Measurements from ENCODE around the gene PRCP.
"Not testable (repeated sequence)": the region's sequence is repeated elsewhere in the genome, so short reads cannot be mapped to it uniquely, and the experiment has no call there.

The PRCP gene

DNA sequence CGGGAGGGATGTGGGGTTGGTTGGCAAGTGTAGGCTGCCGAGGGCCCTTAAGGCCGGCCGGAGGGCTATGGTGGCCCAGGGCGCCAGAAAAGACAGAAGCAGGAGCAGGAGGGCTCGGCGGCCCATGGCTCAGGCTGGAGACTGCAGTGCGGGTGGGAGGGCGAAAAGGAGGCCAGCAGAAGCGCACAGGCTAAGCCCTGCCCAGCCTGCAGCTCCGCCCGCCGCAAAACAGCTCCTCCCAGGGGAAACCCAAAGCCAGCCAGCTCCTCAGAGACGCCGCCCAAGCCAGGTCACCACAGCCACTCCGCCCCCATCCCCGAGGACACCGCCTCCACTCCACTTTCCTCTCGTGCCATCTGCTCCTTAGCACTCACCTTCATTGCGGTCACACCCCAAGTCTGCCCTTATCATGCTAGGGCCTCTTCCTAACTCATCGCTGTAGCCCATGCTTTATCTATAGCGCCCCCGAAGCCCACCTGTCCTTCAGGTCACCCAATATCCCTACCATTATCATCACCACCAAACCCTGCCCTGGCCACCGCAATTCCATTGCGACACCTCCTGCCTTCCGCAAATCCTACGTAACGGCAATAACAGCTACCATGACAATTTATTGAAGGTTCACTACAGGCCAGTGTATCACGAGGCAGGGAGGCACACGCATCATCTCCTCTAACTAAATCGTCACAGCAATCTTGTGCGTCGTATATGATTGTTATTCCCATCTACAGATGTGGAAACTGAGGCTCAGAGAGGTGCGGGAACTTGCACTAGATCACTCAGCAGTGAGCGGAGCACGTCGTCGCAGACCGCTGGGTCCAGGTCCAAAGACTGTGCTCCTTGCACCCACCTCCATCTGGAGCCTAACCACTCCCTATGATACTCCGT lies at the start of gene PRCP:
Gene PRCP (minus strand): TSS at position 154 of the 888 bp plus-strand sequence. CDS start 28 bp downstream, at position 126.
- peak; percentile 69 for DNase-seq

DNA sequence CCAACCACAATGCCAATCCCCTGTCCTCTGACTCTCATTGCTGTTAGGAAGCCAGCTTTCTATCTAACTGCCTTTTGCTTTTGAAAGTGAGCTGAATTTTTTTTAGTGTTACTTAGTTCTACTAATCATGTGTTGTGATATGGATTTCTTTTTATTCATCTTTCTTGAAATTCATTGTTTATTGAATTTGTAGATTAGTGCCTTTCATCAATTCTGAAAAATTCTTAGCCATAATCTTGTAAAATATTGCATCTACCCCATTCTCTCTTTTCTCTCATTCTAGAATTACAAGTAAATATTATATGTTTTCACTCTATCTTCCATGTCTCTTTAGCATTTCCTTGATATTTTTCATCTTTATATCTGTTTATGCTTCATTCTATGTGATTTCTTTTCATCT lies 49.1 kb upstream of the PRCP start:
- DNase-seq, result no peak

DNA sequence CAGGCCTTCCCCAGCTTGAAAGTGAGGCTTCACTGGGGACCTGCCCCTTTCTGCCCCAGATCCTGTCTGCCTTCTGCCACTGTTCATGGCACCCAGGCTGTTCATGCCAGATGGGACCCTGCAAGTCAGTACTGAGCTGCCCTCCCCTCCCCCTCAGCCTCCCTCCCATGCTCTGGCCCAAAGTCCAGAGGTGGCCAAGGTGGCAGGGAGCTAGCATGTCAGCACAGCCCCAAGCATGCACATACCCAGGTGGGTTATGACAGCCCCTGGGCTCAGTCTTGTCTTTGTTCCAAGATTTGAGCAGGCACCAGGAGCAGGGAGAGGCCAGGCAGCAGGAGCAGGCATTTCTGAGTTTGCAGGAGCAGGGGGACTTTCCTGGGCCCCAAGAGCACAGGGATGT lies 45.5 kb upstream of the PRCP start:
- DNase-seq, result no peak

DNA sequence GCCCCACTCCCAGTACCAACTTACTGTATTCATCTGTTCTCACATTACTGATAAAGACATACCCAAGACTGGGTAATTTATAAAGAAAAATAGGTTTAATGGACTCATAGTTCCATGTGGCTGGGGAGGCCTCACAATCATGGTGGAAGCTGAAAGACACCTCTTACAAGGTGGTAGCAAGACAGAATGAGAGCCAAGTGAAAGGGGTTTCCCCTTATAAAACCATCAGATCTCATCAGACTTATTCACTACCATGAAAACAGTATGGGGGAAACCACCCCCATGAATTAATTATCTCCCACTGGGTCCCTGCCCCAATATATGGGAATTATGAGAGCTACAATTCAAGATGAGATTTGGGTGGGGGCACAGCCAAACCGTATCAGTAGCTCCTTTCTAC lies 44.8 kb upstream of the PRCP start:
- DNase-seq, result not testable (repeated sequence)

DNA sequence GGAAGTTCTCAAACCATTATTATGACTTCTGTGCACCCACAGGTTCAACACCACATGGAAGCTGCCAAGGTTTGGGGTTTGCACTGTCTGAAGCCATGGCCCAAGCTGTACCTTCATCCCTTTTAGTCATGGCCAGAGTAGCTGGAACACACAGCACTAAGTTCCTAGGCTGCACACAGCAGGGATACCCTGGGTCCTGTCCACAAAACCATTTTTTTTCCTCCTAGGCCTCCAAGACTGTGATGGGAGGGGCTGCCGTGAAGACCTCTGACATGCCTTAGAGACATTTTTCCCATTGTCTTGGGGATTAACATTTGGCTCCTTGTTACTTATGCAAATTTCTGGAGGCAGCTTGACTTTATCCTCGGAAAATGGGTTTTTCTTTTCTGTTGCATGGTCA lies 44.0 kb upstream of the PRCP start:
- no peak for DNase-seq

DNA sequence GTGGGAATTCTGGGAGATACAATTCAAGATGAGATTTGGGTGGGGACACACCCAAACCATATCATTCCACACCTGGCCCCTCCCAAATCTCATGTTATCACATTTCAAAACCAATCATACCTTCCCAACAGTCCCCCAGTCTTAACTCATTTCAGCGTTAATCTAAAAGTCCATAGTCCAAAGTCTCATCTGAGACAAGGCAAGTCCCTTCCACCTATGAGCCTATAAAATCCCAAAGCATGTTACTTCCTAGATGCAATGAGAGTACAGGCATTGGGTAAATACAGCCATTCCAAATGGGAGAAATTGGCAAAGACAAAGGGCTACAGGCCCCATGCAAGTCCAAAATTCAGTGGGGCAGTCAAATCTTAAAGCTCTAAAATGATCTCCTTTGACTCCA lies 43.2 kb upstream of the PRCP start:
- DNase-seq, result not testable (repeated sequence)

DNA sequence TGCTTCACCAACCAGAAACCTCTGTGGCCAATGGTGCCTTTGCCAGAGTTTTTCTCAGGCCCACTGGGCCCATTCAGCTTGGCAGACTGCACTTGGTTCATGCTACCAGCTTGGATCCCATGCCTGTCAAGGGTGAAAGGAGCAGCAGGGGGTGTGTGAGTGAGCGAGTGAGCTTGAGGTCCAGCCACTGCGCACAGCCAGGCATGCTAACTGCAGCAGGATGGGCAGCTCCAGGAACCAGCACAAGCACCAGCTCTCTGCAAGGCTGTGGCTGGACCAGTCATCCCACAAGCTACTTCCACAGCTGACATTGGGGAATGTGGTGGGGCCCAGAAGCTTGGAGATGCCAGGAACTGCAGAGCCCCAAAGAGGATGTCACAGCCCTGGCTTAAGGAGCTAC lies 42.1 kb upstream of the PRCP start:
- DNase-seq, result no peak

DNA sequence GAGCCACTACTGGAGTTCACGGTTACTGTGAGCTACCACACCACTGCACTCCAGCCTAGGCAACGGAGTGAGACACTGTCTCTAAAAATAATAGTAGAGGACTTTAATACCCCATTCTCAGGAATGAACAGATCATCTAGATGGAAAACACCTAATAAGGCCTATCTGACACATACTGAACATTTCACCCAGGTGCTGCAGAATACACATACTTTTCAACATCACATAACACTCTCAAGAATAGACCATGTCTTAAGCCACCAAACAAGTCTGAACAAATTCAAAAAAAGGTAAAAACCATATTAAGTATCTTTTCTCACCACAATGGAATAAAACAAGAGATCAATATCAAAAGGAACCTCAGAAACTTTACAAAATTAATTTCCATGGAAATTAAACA lies 39.2 kb upstream of the PRCP start:
- no peak for DNase-seq

DNA sequence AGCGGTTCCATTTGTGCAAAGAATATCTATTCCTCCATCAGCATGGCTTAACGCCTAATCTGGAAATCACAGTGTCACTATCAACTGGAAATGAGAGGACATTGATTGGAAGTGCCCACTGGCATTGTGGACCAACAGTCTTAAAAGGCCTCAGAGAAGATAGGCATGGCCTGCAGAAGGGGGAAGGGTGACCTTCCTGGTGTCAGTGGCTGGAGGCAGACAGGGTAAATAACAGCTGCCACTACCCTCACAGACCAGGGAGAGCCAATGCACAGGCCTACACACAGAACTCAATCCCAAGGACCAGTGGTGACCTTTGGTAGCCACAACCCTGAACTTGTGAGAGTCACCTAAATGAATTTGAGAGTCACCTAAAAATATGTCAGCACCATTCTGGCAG lies 37.3 kb upstream of the PRCP start:
- no peak for DNase-seq

DNA sequence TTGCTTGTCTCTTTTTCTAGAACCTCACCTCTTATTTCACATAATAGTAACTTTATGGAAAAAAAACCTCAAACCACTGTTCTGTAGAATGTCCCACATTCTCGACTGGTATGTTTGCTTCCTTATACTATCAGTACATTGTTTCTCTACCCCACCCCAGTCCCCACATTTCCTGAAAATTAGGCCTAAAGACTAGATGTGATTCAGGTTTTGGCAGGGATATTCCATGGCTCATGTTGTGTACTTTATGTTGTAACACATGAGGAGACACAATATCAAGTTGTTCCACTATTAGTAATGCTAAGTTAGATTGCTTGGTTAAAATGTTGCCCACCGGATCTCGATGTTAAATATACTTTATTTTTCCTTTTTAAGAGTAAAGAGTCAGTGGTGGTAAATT lies 36.0 kb upstream of the PRCP start:
- no peak for DNase-seq

DNA sequence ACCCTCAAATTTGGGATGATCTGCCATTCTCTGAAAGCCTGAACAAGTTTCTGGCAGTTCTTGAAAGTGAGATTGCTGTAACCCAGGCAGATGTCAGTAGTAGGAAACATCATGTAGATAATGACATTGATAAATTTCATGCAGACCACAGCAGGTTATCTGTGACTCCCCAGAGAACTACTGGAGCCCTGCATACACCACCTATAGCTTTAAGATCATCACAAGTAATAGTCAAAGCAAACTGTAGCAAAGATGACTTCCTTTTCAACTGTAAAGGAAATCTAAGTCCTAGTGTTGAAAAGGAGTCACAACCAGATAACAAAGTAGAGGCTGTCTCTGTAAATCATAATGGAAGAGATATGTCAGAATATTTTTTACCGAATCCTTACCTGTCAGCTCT lies 32.3 kb upstream of the PRCP start:
- no peak for DNase-seq

DNA sequence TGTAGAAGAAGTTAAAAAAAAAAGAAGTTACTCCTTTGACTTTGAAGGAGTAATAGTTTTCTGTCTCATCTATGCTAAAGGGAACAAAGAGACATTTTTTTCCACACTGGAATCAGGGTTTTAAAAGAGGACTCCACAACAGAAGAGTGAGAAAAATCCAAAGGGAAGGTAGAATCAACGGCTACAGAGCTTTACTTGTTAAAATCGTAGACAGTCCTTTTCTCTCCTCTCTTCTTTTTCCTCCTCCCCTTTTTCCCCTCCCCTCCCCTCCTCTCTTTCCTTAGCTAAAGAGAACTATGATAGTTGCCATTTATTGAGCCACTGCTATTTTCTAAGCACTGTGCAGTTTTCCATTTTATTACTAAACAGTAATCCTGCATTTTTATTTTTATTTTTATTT lies 30.5 kb upstream of the PRCP start:
- no peak for DNase-seq

DNA sequence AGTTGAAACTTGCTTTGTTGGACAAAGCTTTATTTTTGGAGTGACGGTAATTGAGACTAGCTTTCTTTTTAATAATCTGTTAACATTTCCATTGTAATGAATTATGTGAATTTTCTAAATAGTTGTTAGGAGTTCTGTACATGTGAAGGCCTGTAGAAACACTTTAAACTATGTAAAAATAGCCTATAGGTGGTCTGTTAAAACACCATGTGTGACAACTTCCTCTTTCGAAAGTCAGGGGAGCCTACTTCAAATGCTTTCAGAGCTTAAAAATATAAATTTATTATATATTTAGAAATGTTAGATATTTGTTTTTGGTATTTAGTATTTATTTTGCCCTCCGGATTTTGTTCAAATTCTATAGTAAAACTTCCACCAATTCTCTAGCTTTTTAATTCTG lies 30.0 kb upstream of the PRCP start:
- DNase-seq, result no peak

DNA sequence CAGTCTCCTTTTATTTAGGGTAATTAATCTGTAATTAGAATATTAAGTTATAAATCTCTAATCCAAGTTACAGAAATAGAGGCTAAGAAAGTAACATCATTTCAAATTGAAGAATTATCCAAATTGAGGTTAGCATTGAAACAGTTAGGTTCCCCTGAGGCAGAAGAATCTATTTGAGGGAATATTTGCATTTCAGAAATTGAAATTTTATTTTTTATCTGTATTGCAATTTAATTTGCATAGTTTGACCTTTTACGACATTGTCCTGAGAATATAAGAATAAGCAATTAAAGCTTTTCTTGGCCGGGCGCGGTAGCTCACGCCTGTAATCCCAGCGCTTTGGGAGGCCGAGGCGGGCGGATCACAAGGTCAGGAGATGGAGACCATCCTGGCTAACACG lies 28.9 kb upstream of the PRCP start:
- DNase-seq, result no peak

DNA sequence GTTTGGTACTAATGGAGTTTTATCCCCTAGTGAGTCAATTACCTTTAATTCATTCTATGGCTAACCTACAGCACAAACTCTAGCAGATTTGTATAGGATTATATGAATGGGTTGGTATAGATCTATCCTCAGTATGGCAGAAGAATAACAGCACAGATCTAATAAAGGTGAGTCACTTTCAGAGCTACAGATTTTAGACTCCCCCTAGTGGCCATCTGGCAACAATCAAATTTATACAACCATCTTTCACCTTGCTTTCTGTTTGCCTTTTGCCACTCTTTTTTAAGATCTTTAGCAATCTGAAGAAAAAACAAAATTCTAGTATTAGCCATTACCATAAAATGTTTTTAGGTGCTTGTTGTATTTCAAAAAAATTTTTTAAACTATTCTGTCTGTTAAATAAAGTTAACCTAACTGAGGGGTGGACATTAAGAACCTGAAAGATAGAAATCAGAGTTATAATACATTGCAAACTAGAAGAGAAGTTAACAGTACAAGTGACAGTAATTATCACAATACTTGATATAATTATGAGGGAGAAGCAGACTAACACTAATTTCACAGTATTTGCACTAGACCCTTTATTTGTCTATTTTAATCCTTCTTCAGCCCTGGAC lies 27.1 kb upstream of the PRCP start:
- DNase-seq, result peak; percentile 3

DNA sequence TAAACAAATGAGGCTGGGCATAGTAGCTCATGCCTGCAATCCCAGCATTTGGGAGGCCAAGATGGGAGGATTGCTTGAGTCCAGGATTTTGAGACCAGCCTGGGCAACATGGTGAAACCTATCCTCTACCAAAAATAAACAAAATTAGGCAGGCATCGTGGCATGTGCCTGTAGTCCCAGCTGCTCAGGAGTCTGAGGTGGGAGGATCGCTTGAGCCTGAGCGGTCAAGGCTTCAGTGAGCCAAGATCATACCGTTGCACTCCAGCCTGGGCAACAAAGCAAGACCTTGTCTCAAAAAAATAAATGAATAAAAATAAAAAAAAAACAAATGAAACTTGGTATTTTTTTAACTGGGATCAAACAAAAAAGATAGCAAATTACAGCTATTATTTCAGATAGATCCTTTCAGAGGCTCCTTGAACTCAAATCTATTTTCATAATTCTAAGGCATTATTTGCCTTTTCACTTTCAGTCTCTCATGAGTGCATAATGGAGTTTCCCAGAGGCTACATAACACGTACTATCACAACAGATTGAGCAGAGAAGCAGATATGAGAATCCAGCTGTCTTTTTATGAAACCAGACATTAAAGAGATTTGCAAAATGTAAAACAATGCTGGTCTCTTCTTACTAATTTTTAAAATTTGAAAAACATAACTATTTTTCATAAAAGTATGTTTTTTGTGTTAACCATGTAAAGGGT lies 24.4 kb upstream of the PRCP start:
- no peak for DNase-seq

DNA sequence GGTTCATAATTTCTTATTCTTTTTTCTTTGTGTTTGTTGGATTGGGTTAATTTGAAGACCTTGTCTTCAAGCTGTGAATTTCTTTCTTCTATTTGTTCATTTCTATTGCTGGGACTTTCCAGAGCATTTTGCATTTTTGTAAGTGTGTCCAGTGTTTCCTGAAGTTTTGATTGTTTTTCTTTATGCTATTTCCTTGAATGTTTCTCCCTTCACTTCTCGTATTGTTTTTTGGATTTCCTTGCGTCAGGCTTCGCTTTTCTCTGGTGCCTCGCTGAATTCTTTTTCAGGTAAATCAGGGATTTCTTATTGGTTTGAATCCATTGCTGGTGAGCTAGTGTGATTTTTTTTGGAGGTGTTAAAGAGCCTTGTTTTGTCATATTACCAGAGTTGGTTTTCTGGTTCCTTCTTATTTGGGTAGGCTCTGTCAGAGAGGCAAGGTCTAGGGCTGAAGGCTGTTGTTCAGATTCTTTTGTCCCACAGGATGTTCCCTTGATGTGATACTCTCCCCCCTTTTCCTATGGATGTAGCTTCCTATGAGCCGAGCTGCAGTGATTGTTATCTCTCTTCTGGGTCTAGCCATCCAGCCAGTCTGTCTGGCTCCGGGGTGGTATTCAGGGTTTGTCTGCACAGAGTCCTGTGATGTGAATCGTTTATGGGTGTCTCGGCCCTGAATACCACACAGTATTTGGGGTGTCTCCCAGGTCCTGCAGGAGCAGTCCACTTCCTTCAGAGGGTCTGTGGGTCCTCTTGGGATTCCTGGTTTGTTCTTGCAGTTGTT lies 22.4 kb upstream of the PRCP start:
- not testable (repeated sequence) for DNase-seq

DNA sequence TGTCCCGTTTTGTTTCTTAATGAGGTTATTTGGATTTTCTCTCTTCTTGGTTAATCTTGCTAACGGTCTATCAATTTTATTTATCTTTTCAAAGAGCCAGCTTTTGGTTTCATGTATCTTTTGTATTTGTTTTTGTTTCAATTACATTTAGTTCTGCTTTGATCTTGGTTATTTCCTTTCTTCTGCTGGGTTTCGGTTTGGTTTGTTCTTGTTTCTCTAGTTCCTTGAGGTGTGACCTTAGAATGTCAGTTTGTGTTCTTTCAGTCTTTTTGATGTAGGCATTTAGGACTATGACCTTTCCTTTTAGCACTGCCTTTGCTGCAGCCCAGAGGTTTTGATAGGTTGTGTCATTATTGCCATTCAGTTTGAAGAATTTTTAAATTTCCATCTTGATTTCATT lies 20.0 kb upstream of the PRCP start:
- not testable (repeated sequence) for DNase-seq

DNA sequence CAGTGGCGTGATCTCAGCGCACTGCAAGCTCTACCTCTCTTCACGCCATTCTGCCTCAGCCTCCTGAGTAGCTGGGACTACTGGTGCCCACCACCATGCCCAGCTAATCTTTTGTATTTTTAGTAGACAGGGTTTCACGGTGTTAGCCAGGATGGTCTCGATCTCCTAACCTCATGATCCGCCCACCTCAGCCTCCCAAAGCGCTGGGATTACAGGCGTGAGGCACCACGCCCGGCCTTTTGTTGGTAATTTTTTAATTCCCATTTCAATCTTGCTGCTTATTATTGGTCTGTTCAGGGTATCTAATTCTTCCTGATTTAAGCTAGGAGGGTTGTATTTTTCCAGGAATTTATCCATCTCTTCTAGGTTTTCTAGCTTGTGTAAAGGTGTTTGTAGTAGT lies 19.6 kb upstream of the PRCP start:
- DNase-seq, result not testable (repeated sequence)

DNA sequence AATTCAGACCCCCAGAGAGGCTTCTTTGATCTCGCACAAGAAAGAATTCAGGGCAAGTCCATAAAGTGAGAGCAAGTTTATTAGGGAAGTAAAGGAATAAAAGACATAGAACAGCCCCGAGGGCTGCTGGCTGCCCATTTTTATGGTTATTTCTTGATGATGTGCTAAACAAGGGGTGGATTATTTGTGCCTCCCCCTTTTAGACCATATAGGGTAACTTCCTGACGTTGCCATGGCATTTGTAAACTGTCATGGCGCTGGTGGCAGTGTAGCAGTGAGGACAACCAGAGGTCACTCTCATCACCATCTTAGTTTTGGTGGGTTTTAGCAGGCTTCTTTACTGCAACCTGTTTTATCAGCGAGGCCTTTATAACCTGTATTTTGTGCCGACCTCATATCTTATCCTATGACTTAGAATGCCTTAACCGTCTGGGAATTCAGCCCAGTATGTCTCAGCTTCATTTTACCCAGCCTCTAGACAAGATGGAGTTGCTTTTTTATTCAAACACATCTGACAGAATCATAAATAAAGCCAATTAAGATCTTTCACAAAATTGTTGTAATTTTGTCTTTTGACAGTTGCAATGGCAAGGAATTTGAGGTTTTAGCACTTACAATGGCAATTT lies 8.9 kb upstream of the PRCP start:
- DNase-seq, result no peak

DNA sequence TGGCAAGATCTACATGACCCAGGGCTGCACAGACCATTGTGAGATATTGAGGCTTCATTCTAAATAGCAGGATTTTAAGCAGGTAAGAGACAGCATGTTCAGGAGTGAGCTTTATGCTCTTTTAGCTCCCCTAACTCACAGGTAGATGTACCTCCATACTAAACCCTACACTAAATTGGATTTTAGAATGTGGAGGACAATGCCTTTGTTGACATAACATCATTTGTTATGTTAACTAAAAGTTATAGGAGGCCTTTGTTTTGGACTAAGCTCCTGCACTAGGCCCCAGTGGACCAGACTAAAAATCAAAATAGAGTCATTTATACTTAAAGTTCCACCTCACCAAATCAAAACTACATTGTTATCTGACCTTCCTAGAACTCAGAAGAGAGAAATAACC lies 8.1 kb upstream of the PRCP start:
- DNase-seq, result no peak

DNA sequence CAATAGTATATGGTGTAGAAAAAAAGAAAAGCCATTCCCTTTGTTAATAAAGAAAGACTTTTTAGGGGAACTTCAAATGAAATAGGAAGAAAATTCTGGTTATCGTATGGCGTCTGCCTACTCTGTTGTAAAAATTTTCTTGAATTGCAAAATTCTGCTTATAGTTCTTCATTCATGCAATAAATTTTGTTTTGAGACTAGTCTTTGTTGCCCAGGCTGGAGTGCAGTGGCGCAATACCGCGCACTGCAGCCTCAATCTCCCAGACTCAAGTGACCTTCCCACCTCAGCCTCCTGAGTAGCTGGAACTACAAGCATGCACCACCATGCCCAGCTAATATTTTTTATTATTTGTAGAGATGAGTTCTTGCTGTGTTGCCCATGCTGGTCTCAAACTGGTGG lies 7.1 kb upstream of the PRCP start:
- DNase-seq, result no peak

DNA sequence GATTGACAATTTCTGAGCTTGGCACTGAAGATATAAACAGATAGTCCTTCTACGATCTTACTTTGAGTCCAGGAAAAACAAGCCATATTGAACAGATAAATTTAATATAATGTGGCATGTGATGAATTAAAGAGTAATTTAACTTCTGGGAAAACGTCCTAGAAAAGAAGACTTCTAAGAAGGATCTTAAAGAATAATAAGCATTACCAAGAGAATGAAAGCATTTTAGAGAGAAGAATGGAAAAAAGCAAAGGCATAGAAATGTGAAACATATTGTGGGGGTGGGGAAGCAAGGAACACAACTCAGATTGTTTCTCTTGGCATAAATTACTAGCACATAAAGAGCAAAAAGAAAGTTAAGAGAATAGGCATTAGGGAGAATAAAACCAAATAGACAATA lies 6.7 kb upstream of the PRCP start:
- no peak for DNase-seq
